ENCODE results near the gene PCCB.
"Not testable (repeated sequence)": the region's sequence is repeated elsewhere in the genome, so short reads cannot be mapped to it uniquely, and the experiment has no call there.

PCCB gene

DNA sequence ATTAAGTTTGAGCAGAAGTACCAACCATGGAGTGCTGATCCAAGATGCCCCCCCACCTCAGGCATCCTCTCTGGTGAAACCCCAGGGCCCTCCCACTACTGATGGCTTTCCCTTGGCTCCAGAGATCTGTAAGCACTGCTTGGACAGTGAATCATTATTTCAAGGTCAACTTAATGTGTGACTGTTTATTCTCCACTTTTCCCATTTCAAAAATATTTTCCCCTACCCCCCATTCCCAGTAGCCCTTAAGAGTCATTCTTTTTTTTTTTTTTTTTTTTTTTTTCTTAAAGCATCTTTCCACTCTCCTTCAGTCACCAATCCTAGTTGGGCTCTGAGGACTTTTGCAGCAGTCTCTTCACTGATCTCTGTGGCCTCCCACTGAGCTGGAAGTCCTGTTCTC, 82.6 kb downstream of the PCCB start:
- H3K27ac ChIP-seq (ENCODE audit: low read length), result no peak overlapping the region
- peaks cover 27% of the 10 kb centered on the region for H3K36me3 ChIP-seq (replicated peaks; ENCODE audit: low read depth, low read length)
- no peaks in the 10 kb centered on the region for H3K27me3 ChIP-seq (ENCODE audit: low read depth, low read length)
- TF ChIP-seq CTCF (IDR thresholded peaks at IDR 0.05; ENCODE audit: low read depth, low read length), result no peak
- no peak for TF ChIP-seq EZH2phosphoT487 (IDR thresholded peaks at IDR 0.05; ENCODE audit: low read depth)
- H3K4me2 ChIP-seq (ENCODE audit: low read length), result no peak overlapping the region
- no peak overlapping the region for H3K4me3 ChIP-seq (ENCODE audit: low read length)
- no peaks in the 10 kb centered on the region for H3K9me3 ChIP-seq (ENCODE audit: insufficient read depth, low read length)
- no peak overlapping the region for H2AFZ ChIP-seq (ENCODE audit: low read depth, low read length)
- H3K79me2 ChIP-seq (ENCODE audit: low read length), result no peaks in the 10 kb centered on the region
- H3K9ac ChIP-seq (ENCODE audit: low read length), result no peak overlapping the region
- no peaks in the 10 kb centered on the region for H3K4me1 ChIP-seq (ENCODE audit: low read length)
- H4K20me1 ChIP-seq (ENCODE audit: insufficient read depth, low read length), result no peaks in the 10 kb centered on the region

- peaks cover 22% of the 10 kb centered on the region for H3K36me3 ChIP-seq (replicated peaks; ENCODE audit: low read depth, low read length)
- no peaks in the 10 kb centered on the region for H3K79me2 ChIP-seq (ENCODE audit: low read length)
Observed at GRCh38 chr3:136334209-136334608, 84.1 kb downstream of the PCCB start.

GRCh38 chr3:136334726-136335125, 84.6 kb downstream of the PCCB start:
- not testable (repeated sequence) for H3K4me2 ChIP-seq (ENCODE audit: low read length); H2AFZ ChIP-seq (ENCODE audit: low read depth, low read length); H3K9ac ChIP-seq (ENCODE audit: low read length); H3K27ac ChIP-seq (ENCODE audit: low read length); H3K4me3 ChIP-seq (ENCODE audit: low read length); H3K79me2 ChIP-seq (ENCODE audit: low read length); H3K27me3 ChIP-seq (ENCODE audit: low read depth, low read length); H3K4me1 ChIP-seq (ENCODE audit: low read length); H3K9me3 ChIP-seq (ENCODE audit: insufficient read depth, low read length); H4K20me1 ChIP-seq (ENCODE audit: insufficient read depth, low read length)
- H3K36me3 ChIP-seq (replicated peaks; ENCODE audit: low read depth, low read length), result peaks cover 24% of the 10 kb centered on the region

More at GRCh38 chr3:136334209-136334608, 84.1 kb downstream of the PCCB start:
- Histone ChIP-seq H3K9ac (ENCODE audit: low read length) (no peak overlapping the region), H3K4me1 (ENCODE audit: low read length) (no peaks in the 10 kb centered on the region), H2AFZ (ENCODE audit: low read depth, low read length) (no peak overlapping the region), H3K27me3 (ENCODE audit: low read depth, low read length) (no peaks in the 10 kb centered on the region), H3K9me3 (ENCODE audit: insufficient read depth, low read length) (no peaks in the 10 kb centered on the region), H3K4me3 (ENCODE audit: low read length) (no peak overlapping the region), H4K20me1 (ENCODE audit: insufficient read depth, low read length) (no peaks in the 10 kb centered on the region), H3K4me2 (ENCODE audit: low read length) (no peak overlapping the region), H3K27ac (ENCODE audit: low read length) (no peak overlapping the region)
- no peak for TF ChIP-seq CTCF (IDR thresholded peaks at IDR 0.05; ENCODE audit: low read depth, low read length)
- TF ChIP-seq EZH2phosphoT487 (IDR thresholded peaks at IDR 0.05; ENCODE audit: low read depth), result no peak

DNA sequence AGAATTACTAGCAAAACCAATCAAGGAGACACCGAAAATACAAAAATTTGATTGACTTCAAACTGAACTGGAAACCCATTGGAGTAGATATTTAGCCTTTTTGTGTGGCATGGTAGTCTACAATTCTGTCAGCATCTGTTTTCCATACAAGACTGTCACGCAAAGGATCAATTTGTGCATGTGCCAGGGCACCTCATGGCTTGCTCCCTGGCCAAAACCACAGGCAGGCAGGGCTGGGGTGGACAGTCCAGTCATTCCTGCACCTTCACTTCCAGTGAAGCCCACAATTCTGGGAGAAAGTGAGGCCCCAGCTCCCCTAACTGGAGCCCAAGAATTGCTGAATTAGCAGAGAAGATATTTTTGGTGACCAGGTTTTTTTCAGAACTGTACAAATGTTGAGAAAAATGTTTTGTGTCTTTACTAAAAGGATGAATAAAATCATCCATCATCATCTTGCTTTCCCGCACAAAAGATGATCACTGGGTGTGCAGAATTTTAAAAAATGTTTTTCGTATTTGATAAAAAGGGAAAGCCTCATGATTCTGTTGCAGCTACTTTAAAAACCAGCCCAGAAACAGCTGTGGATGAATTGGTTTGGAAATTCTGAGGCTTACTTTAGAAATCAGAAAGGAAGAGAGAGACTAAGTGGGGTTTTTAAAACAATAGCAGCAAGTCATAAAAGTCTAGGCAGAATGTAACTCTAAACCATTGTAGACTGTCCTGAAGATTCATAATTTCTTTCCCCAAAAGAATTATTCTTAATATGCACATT, 86.4 kb downstream of the PCCB start:
- no peak overlapping the region for H3K4me2 ChIP-seq (ENCODE audit: low read length)
- H3K9me3 ChIP-seq (ENCODE audit: insufficient read depth, low read length), result no peaks in the 10 kb centered on the region
- H3K4me3 ChIP-seq (ENCODE audit: low read length), result no peak overlapping the region
- peaks cover 28% of the 10 kb centered on the region for H3K36me3 ChIP-seq (replicated peaks; ENCODE audit: low read depth, low read length)
- H3K27ac ChIP-seq (ENCODE audit: low read length), result no peak overlapping the region
- H3K27me3 ChIP-seq (ENCODE audit: low read depth, low read length), result no peaks in the 10 kb centered on the region
- H2AFZ ChIP-seq (ENCODE audit: low read depth, low read length), result no peak overlapping the region
- no peaks in the 10 kb centered on the region for H3K4me1 ChIP-seq (ENCODE audit: low read length)
- H4K20me1 ChIP-seq (ENCODE audit: insufficient read depth, low read length), result no peaks in the 10 kb centered on the region
- no peak overlapping the region for H3K9ac ChIP-seq (ENCODE audit: low read length)
- TF ChIP-seq EZH2phosphoT487 (IDR thresholded peaks at IDR 0.05; ENCODE audit: low read depth), result no peak
- no peak for TF ChIP-seq CTCF (IDR thresholded peaks at IDR 0.05; ENCODE audit: low read depth, low read length)
- H3K79me2 ChIP-seq (ENCODE audit: low read length), result no peaks in the 10 kb centered on the region

All from OCI-LY3 (cell line).